Mucosa of descending colon (tissue), 3 donors: ENCODE measurements around the gene ARRB1. TPM values are rescaled to one million over a fixed set of nuclear protein-coding genes. Genes with fewer than 3 reads are reported as not detected.
"Not testable (repeated sequence)": the region's sequence is repeated elsewhere in the genome, so short reads cannot be mapped to it uniquely, and the experiment has no call there.

Experiments used
- ATAC-seq: fragments of 200-7000 bp; cut with Tn5 transposase; one replicate; pipeline ENCODE4 v1.9.1; 2020; ENCODE audit warnings: mild to moderate bottlenecking, moderate library complexity
- DNase-seq, 3 donors: peaks; one replicate each; pipeline ENCODE4 v3.0.0-alpha.2; 2020
- H3K36me3 ChIP-seq: fragments of 200-600 bp; one replicate; pipeline ENCODE4 v1.8.0; 2021; ENCODE audit warnings: low read depth, mild to moderate bottlenecking
- H3K4me1 ChIP-seq: fragments of 200-600 bp; one replicate; pipeline ENCODE4 v1.8.0; 2021; ENCODE audit warnings: low read depth, mild to moderate bottlenecking
- H3K4me3 ChIP-seq: fragments of 200-600 bp; one replicate; pipeline ENCODE4 v1.8.0; 2021; ENCODE audit warnings: mild to moderate bottlenecking
- H3K9me3 ChIP-seq: fragments of 200-600 bp; one replicate; pipeline ENCODE4 v1.8.0; 2021; ENCODE audit warnings: mild to moderate bottlenecking
- CTCF ChIP-seq: fragments of 200-600 bp; IDR thresholded peaks from one replicate; pipeline ENCODE4 v1.8.0; 2022; ENCODE audit warnings: antibody characterized with exemption, mild to moderate bottlenecking
- intact Hi-C, 2 donors: fragments of 100-400 bp; cut with DNase I in 1 of 2; cut with micrococcal nuclease in 1 of 2; formaldehyde crosslinking; loops; one replicate each; pipeline versions ENCODE4 v1.11.0 to v1.11.1; 2022; cut with DNase I, micrococcal nuclease
- total RNA-seq, 3 donors: library from RNA; stranded (reverse); fragmentation: NEBNext Ultra II Directional in 2 of 3; extraction: Animal tissue kit (Norgen Biotek cat#: 25700) in 2 of 3; gene quantifications; one replicate each; pipeline versions ENCODE4 v1.2.1 to v1.2.4, GENCODE V29; 2021 to 2023
- donor health status: DM: no; HTN: no; CAD: no; lungs with moderate emphysema.
- donor health status: DM: no; HTN: no; CAD: no.
- donor health status: DM: no; HTN: yes; CAD: no.

Gene ARRB1
- total RNA-seq, 3 donors from 2014 or later, result 76.7 to 128 (median 121) TPM

GRCh38 chr11:75375626-75376025 lies 24.2 kb upstream of the ARRB1 start:
- intact Hi-C loops, result no loop called here
- Histone ChIP-seq H3K9me3 (no peaks in the 10 kb centered on the region), H3K4me3 (no peak overlapping the region), H3K36me3 (no peaks in the 10 kb centered on the region), H3K4me1 (peaks cover 28% of the 10 kb centered on the region)
- ATAC-seq (no peak), DNase-seq (no peak)
- TF ChIP-seq CTCF, result no peak

GRCh38 chr11:75374646-75375045 lies 23.2 kb upstream of the ARRB1 start:
- no peak for TF ChIP-seq CTCF
- H3K4me3 ChIP-seq, result no peak overlapping the region
- no peaks in the 10 kb centered on the region for H3K36me3 ChIP-seq
- no peaks in the 10 kb centered on the region for H3K9me3 ChIP-seq
- DNase-seq (no peak), ATAC-seq (no peak)
- intact Hi-C loops, result no loop called here
- H3K4me1 ChIP-seq, result peaks cover 19% of the 10 kb centered on the region

- H3K36me3 ChIP-seq, result no peaks in the 10 kb centered on the region
- intact Hi-C loops, result no loop called here
- H3K9me3 ChIP-seq, result no peaks in the 10 kb centered on the region
- no peak for ATAC-seq
- no peak overlapping the region for H3K4me3 ChIP-seq
- H3K4me1 ChIP-seq, result peaks cover 16% of the 10 kb centered on the region
- no peak for DNase-seq
- no peak for TF ChIP-seq CTCF
These were observed 21.7 kb upstream of the ARRB1 start for GRCh38 chr11:75373201-75373600.

- ATAC-seq (peak; percentile 96), DNase-seq (peak in 2 of 3 donors; percentile 60 to 71)
- TF ChIP-seq CTCF, result no peak
These were observed 20.8 kb upstream of the ARRB1 start for GRCh38 chr11:75371949-75372876.

GRCh38 chr11:75369560-75370255 lies 18.2 kb upstream of the ARRB1 start:
- no peak overlapping the region for H3K4me3 ChIP-seq
- DNase-seq (no peak), ATAC-seq (peak; percentile 27)
- no peak for TF ChIP-seq CTCF
- peaks cover 16% of the 10 kb centered on the region for H3K4me1 ChIP-seq
- H3K9me3 ChIP-seq, result no peaks in the 10 kb centered on the region
- no peaks in the 10 kb centered on the region for H3K36me3 ChIP-seq
- intact Hi-C loops, result no loop called here

More at GRCh38 chr11:75371949-75372876, 20.8 kb upstream of the ARRB1 start:
- Histone ChIP-seq H3K4me1 (peaks cover 16% of the 10 kb centered on the region), H3K9me3 (no peaks in the 10 kb centered on the region), H3K36me3 (no peaks in the 10 kb centered on the region), H3K4me3 (no peak overlapping the region)
- intact Hi-C loops, result no loop called here

- H3K4me3 ChIP-seq, intact Hi-C loops, H3K36me3 ChIP-seq, DNase-seq, H3K4me1 ChIP-seq, H3K9me3 ChIP-seq, ATAC-seq: not testable (repeated sequence)
These were observed 15.4 kb upstream of the ARRB1 start for GRCh38 chr11:75366826-75367225.
